GM19023 (cell line): ENCODE results near the gene HSD17B8.
"Not testable (repeated sequence)": the region's sequence is repeated elsewhere in the genome, so short reads cannot be mapped to it uniquely, and the experiment has no call there.

Experiments
- ATAC-seq: cut with Tn5 transposase; IDR thresholded peaks from one replicate; pipeline ENCODE4 v1.9.1; 2021; ENCODE audit warnings: mild to moderate bottlenecking, moderate library complexity; ENCODE audit not compliant: unreplicated experiment

HSD17B8 gene

DNA sequence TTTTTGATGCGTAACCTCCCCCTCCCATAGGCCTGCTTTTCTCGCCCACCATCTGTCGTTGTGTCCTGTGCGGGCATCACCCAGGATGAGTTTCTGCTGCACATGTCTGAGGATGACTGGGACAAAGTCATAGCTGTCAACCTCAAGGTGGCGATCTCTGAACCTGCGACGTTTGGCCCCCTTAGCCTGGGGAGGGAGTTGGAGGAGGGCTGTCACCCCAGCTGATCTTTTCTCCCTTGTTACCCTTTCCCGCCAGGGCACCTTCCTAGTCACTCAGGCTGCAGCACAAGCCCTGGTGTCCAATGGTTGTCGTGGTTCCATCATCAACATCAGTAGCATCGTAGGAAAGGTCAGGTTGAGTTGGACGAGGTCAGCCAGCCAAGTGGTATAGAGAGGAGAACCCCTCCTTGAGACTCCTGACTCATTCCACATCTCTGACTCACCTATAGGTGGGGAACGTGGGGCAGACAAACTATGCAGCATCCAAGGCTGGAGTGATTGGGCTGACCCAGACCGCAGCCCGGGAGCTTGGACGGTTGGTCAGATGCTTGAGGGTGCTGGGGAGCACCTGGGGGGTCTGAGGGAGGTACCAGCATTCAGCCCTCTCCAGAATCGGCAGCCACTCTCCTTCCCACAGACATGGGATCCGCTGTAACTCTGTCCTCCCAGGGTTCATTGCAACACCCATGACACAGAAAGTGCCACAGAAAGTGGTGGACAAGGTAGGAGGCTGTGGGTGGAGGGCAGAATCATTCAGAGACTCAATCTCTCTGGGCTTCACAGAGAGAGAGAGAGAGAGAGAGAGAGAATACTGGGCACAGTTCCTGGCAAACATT is 954 bp downstream of the HSD17B8 start:
- ATAC-seq: no peak

DNA sequence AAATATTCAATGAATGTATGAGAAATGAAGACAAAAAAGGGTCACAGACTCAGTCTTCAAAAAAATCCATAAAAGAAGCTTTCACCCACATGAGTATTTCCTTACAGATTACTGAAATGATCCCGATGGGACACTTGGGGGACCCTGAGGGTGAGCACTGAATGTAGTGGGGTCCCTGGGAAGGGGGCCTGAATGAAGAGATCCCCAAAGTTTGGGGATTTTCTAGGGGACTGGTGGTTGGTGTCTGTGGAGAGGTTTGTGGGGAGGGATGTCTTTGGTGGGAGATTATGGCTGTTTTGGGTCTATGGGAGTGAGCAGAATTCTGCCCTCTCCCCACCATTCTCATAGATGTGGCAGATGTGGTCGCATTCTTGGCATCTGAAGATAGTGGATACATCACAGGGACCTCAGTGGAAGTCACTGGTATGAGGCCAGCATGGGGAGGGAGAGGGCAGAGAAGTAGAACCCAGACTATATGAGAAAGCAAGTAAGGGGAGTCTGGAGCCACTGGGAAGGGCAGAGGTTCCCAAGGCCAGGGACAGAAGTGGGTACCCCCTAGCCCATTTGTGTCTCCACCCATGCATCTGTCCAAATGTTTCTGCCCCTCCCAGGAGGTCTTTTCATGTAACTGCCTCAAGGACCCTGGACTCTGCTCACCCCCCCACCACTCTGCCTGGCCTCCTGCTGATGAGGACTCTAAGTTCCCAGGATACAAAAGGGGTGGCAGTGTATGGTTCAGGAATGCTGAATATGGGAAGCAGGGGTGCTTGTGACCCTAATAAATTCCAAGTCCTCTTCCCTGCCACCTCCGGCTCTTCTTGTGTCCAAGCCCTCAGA is 1.8 kb downstream of the HSD17B8 start:
- no peak for ATAC-seq

DNA sequence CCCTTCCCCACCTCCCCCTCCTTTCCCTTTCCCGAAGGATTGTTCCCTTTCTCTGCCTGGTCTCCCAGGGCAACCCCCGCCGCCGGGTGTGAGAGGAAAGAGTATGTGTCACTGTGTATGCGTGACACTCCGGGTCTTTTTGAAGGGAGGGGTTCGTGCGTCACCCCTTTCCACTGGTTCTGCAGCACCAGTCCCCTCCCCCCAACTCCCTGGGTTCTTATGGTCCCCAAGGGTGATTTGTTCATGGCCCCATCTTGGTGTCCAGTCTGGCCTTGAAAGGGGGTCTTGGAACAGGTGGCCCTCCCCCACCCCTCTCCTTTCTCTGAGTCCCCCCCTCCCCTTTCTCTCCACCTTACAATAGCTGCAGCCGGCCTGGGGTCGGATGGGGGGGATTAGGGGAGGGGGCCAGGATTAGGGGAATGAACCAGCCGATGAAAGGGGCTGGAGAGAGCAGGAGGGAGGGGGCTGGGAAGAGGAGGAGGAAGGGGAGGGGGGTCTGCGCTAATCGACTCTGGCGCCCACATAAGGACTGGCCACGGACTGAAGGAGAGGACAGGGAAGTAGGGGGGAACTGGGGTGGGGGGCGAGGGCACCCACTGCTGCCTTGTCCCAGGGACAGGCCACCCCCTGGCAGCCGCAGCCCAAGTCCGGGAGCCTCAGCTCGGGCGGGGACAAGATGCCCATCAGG is 2.6 kb downstream of the HSD17B8 start:
- no peak for ATAC-seq

DNA sequence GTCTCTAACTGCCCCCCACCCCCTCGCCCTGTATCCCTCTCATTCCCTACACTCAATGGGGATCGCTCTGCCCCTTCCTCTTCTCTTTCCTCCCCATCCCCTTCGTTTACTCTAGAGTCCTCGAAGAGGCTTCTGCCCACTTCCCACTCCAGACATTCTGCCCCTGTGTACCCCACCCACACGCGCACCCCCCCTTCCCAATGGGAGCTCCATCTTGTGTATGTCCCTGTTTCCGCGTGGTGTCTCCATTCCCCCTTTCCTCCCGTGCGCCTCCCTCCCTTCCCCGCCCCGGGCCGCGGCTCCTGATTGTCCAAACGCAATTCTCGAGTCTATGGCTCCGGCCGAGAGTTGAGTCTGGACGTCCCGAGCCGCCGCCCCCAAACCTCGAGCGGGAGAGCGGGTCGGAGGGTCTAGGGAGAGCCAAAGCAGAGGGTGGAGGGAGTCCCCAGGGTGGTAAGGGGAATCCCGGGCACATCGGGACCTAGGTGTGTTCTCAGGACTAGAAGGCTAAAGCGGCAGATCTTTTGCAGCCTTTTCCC is 3.2 kb downstream of the HSD17B8 start:
- ATAC-seq: no peak

- ATAC-seq: peak; percentile 49
These were observed 3.9 kb downstream of the HSD17B8 start, which contains the start of gene RING1 for GRCh38 chr6:33208091-33208967. TSS of gene RING1 (plus strand) at chr6:33208500. CDS start at chr6:33208823, 323 bp downstream.

- no peak for ATAC-seq
These were observed 5.4 kb downstream of the HSD17B8 start for GRCh38 chr6:33209856-33210255.

GRCh38 chr6:33211136-33211535 is 6.7 kb downstream of the HSD17B8 start:
- ATAC-seq: no peak

DNA sequence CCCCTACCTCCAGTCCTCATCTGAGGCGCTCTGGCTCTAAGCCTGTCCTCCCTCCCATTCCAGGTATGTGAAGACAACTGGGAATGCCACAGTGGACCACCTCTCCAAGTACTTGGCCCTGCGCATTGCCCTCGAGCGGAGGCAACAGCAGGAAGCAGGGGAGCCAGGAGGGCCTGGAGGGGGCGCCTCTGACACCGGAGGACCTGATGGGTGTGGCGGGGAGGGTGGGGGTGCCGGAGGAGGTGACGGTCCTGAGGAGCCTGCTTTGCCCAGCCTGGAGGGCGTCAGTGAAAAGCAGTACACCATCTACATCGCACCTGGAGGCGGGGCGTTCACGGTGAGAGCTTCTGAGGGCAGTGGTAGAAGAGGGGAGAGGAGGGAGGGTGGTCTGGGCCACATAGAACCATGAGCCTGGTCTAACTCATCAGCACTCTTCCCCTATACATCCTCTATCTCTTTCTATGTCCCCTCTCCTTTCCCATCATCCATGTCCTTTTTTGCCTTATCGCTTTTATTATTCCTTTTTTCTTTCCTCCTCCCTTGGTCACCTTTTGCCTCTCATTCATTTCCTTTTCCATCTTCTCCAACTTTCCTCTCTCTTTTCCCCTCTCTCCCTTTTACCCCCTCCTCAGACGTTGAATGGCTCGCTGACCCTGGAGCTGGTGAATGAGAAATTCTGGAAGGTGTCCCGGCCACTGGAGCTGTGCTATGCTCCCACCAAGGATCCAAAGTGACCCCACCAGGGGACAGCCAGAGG is 7.4 kb downstream of the HSD17B8 start:
- no peak for ATAC-seq

DNA sequence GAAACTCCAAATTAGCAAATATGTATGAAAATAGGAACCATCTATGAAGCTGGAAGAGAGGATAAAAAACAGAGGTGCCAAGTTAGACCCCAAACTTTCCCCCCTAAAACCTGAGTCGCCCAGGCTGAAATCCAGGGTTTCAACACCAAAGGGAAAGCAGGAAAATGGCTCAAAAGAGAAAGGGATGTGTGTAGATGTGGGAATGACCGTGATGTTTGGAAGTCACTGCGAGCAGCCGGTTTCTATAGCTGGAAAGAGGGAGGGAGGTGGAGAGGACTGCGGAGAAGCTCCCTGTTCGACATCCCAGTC is 8.4 kb downstream of the HSD17B8 start:
- ATAC-seq: no peak

GRCh38 chr6:33213166-33213988 is 8.9 kb downstream of the HSD17B8 start:
- no peak for ATAC-seq

- no peak for ATAC-seq
These were observed 9.5 kb downstream of the HSD17B8 start for GRCh38 chr6:33213989-33214335.

DNA sequence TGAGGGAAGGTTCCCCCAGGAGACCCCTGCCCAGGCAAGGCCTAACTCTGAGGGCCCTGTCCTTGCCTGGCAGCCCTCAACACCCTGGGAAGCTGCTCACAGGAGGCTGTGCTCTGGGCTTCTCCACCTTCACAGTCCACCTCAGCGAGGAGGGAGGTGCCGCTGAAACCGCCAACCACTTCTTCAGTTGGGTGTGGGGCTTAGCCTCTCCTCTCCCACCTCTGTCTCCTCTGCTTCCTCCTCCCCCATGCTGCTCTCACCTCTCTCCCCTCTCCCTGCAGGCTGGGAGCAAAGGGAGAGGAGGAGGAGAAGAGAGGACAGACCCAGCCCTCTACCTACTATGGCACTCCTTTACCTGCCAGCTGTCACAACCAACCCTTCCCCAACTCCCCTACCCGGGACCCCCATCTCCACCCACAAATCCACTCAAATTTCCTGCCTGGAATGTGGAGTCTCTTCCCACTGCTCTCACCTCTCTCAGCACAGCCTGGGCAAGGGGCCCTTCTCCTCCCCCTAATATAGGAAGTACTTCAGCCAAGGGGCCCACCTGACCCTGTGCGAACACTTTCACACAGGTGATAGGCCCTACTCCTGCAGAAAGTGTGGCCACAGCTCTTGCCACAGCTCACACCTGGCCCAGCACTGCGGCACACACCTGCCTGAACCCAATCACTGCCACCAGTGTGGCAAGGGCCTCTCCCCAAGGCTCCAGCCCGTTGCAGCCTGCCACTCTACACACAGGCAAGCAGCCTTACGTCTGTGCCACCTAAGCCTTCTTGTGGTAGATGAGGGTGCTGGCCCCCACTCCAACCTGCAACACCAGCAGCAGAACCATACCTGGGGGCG is 11.0 kb downstream of the HSD17B8 start:
- ATAC-seq: no peak

DNA sequence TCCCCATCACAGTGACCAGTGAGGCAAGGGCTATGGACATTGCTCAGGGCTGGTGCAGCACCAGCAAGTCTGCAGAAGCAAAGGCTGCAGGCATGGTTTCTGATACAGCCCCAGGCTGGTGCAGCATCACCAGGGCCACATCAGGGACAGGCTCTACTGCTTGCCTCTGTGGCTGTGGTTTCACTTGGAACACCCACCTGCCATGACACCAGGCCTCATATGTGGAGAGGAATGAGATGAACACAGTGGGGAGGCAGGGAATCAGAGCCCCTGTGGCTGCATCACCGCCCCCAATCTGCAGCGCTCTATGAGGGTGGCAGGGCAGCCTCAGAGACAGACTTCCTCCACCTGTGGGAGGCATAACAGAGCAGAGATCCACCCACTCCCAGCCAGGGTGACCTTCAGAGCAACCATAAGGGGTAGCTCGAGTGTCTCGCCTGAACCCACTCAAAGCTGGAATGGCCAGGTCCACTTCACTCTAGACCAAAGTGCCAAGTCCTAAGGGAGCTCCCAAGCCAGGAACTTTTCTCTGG is 11.7 kb downstream of the HSD17B8 start:
- ATAC-seq: no peak

GRCh38 chr6:33217246-33217645 is 12.8 kb downstream of the HSD17B8 start:
- no peak for ATAC-seq

- no peak for ATAC-seq
These were observed 13.2 kb downstream of the HSD17B8 start for GRCh38 chr6:33217681-33218080.

DNA sequence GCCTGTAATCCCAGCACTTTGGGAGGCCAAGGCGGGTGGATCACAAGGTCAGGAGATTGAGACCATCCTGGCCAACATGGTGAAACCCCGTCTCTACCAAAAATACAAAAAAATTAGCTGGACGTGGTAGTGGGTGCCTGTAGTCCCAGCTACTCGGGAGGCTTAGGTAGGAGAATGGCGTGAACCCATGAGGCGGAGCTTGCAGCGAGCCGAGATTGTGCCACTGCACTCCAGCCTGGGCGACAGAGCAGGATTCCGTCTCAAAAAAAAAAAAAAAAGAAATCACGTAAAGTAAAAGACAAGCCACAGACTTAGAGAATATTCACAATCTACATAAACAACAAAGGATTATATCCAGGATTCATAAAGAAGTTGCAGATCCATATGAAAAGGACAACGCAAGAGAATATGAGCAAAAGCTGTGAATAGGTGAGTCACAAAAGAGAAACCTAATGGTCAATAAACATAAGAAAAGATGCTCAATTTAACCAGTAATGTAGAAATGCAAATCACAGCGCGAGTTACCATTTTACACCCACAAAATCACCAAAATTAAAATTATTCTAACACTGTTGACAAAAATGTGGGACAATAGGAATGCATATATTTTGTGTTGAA is 22.2 kb downstream of the HSD17B8 start:
- not testable (repeated sequence) for ATAC-seq

- no peak for ATAC-seq
These were observed 30.8 kb downstream of the HSD17B8 start for GRCh38 chr6:33235221-33235634.
